T-helper 1 cell treated with Interleukin-12 subunit alpha and Interleukin-12 subunit beta and Interleukin-4 antibody, amounts not matched to agents 30 μg/mL and 1 μg/mL, for 36 hours (primary cell): Measurements from ENCODE around the gene ZFPM1.

Experiments
- H3K27ac Mint-ChIP-seq: one replicate; pipeline ENCODE4 v1.8.0; 2021; ENCODE audit warnings: mild to moderate bottlenecking, mixed read lengths
- H3K27me3 Mint-ChIP-seq: one replicate; pipeline ENCODE4 v1.8.0; 2021; ENCODE audit warnings: low read depth, mixed read lengths
- H3K36me3 Mint-ChIP-seq: one replicate; pipeline ENCODE4 v1.8.0; 2021; ENCODE audit warnings: low read depth, mixed read lengths
- H3K4me1 Mint-ChIP-seq: one replicate; pipeline ENCODE4 v1.8.0; 2021; ENCODE audit warnings: low read depth, mixed read lengths
- H3K4me3 Mint-ChIP-seq: one replicate; pipeline ENCODE4 v1.8.0; 2021; ENCODE audit warnings: mild to moderate bottlenecking, moderate library complexity, mixed read lengths
- H3K9me3 Mint-ChIP-seq: one replicate; pipeline ENCODE4 v1.8.0; 2021; ENCODE audit warnings: mixed read lengths

Gene ZFPM1

DNA sequence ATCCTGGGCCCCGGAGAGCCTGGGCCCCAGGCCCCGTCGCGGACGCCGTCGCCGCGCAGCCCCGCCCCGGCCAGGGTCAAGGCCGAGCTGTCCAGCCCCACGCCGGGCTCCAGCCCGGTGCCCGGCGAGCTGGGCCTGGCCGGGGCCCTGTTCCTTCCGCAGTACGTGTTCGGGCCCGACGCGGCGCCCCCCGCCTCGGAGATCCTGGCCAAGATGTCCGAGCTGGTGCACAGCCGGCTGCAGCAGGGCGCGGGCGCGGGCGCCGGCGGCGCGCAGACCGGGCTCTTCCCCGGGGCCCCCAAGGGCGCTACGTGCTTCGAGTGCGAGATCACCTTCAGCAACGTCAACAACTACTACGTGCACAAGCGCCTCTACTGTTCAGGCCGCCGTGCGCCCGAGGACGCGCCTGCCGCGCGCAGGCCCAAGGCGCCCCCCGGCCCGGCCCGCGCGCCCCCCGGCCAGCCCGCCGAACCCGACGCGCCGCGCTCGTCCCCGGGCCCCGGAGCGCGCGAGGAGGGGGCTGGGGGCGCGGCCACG, 80.4 kb downstream of the ZFPM1 start:
- Mint-ChIP-seq H3K4me3 (no peak overlapping the region), H3K27me3 (no peaks in the 10 kb centered on the region), H3K36me3 (no peaks in the 10 kb centered on the region), H3K27ac (no peak overlapping the region), H3K4me1 (peaks cover 7% of the 10 kb centered on the region), H3K9me3 (no peaks in the 10 kb centered on the region)

DNA sequence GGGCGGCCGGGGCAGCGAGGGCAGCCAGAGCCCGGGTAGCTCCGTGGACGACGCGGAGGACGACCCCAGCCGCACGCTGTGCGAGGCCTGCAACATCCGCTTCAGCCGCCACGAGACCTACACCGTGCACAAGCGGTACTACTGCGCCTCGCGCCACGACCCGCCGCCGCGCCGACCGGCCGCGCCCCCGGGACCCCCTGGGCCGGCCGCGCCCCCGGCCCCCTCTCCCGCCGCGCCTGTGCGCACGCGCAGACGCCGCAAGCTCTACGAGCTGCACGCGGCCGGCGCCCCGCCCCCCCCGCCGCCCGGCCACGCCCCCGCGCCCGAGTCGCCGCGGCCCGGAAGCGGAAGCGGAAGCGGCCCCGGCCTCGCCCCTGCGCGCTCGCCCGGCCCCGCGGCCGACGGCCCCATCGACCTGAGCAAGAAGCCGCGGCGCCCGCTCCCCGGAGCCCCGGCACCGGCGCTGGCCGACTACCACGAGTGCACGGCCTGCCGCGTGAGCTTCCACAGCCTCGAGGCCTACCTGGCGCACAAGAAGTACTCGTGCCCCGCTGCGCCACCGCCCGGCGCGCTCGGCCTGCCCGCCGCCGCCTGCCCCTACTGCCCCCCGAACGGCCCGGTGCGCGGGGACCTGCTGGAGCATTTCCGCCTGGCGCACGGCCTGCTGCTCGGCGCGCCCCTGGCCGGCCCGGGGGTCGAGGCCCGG, 81.0 kb downstream of the ZFPM1 start:
- Mint-ChIP-seq H3K4me3 (no peak overlapping the region), H3K27ac (no peak overlapping the region), H3K36me3 (no peaks in the 10 kb centered on the region), H3K4me1 (peaks cover 7% of the 10 kb centered on the region), H3K27me3 (peaks cover 3% of the 10 kb centered on the region), H3K9me3 (no peaks in the 10 kb centered on the region)

DNA sequence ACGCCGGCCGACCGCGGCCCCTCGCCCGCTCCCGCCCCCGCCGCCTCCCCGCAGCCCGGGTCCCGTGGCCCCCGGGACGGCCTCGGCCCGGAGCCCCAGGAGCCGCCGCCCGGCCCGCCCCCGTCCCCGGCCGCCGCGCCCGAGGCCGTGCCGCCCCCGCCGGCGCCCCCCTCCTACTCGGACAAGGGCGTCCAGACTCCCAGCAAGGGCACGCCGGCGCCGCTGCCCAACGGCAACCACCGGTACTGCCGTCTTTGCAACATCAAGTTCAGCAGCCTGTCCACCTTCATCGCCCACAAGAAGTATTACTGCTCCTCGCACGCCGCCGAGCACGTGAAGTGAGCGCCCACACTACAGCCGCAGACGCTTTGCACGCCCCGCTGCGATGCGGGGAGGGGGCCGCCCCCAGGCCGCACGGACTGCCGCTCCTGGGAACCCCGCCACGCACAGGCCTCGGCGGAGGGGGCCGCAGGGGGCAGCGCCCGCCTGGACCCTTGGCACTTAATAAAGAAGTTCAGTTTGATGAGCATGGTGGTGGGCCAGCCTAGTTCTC, 81.6 kb downstream of the ZFPM1 start:
- Mint-ChIP-seq H3K4me1 (peaks cover 7% of the 10 kb centered on the region), H3K36me3 (no peaks in the 10 kb centered on the region), H3K27ac (peak overlapping the region; percentile 84), H3K9me3 (no peaks in the 10 kb centered on the region), H3K4me3 (peak overlapping the region; percentile 74), H3K27me3 (peaks cover 3% of the 10 kb centered on the region)

DNA sequence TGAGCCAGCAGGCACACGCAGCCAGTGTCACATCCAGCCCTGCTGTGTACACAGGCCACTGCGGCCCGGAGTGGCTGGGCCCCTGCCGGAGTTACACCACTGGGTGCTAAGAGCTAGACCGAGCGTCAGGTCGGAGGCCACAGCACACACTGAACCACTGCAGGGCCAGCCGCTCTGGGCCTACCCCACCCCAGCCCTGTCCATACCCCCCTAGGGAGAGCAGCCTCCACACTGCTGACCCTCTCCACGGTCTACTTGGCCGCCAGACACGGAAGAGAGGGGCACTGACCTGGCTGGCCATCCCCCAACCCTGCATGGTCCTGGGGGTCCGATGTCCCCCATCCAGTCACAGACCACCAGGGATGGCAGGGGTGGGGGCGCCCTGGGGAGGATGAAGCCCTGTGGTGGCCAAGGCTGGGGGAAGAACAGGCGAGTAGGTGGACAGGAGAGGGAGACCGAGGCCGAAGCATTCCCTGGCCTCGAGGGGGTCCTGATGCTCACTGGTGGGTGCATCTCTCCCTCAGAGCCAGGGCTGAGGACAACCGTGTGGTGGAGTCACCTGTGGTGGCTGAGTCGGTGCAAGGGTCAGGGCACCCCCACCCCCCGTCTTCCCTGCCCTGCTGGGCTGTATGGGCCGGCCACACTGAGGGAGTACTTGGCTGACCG, 82.2 kb downstream of the ZFPM1 start:
- Mint-ChIP-seq H3K4me1 (peaks cover 7% of the 10 kb centered on the region), H3K27ac (peak overlapping the region; percentile 84), H3K9me3 (no peaks in the 10 kb centered on the region)

DNA sequence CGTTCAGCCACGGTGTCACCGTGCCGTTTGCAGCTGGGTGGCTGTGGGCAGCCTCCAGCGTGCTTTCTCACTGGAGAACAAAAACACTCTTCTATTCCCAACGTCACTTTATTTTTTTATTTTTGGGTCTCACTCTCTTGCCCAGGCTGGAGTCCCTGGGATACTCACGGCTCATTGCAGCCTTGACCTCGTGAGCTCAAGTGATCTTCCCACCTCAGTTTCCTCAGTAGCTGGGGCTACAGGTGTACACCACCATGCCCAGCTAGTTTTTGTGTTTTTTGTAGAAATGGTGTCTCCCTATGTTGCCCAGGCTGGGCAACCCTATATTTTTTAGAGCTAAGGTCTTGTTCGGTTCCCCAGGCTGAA, 82.8 kb downstream of the ZFPM1 start:
- Mint-ChIP-seq H3K27me3 (peaks cover 3% of the 10 kb centered on the region), H3K27ac (peak overlapping the region; percentile 77), H3K36me3 (no peaks in the 10 kb centered on the region), H3K4me3 (peak overlapping the region; percentile 74), H3K9me3 (no peaks in the 10 kb centered on the region), H3K4me1 (peaks cover 7% of the 10 kb centered on the region)

More for the DNA sequence above, 82.2 kb downstream of the ZFPM1 start:
- peaks cover 3% of the 10 kb centered on the region for H3K27me3 Mint-ChIP-seq
- H3K36me3 Mint-ChIP-seq: no peaks in the 10 kb centered on the region
- peak overlapping the region; percentile 74 for H3K4me3 Mint-ChIP-seq

DNA sequence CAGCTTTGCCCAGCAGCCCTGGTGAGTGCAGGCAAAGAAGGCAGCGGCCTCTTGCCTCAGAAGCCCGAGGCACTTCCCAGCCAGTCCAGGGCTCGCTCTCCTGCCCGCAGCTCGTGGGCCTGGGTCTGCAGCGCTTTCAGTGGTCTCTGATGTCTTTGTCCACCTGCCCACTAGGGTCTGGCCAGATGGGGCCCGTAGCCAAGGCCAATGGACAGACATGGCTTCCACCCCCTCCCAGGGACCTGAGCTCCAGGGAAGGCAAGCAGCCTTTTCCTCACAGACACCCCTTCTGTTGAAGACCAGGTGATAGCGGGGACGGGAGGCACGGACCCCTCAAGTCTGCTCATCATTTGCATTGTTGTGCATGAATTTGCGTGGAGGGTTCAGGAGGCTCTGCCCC, 83.4 kb downstream of the ZFPM1 start:
- H3K9me3 Mint-ChIP-seq: no peaks in the 10 kb centered on the region

DNA sequence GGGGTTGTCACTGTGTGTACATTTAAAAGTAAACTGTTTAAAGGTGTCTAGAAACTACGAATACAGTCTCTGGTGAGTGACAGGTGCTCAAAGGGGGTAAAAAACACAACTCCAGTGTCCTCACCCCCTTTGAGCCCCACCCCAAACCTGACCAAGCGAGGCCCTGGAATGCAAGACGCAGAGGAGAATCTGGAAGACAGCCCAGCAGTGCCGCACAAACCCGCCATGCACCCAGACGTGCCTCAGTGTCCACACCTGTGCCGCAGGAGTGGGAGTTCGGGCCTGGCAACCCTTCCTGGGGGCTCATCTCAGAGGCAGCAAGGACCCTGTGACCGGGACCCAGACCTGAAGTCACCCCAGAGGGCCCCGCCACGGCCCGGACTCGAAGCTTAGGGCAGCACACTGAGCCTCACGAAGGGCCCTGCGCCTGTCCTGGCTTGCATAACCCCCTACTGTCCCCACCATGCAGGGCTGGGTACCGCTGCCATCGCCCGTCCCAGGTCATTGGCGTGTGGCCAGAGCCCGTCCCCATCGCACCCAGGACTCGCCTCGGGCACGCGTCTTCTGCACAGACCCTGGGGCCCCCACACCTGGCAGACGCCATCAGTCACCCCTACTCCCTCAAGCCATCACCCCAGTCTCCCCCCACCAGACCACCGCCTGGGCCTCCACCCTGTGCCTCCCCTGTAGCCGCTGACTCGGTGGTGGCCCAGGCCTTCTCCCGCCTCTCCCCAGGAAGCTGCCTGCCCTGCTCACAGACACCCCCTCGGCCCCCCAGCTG, 84.1 kb downstream of the ZFPM1 start:
- no peak overlapping the region for H3K4me3 Mint-ChIP-seq
- H3K27ac Mint-ChIP-seq: no peak overlapping the region
- peaks cover 7% of the 10 kb centered on the region for H3K4me1 Mint-ChIP-seq

More for the DNA sequence above, 83.4 kb downstream of the ZFPM1 start:
- peaks cover 3% of the 10 kb centered on the region for H3K27me3 Mint-ChIP-seq
- H3K4me1 Mint-ChIP-seq: peaks cover 7% of the 10 kb centered on the region
- H3K36me3 Mint-ChIP-seq: no peaks in the 10 kb centered on the region
- H3K27ac Mint-ChIP-seq: no peak overlapping the region
- H3K4me3 Mint-ChIP-seq: no peak overlapping the region

DNA sequence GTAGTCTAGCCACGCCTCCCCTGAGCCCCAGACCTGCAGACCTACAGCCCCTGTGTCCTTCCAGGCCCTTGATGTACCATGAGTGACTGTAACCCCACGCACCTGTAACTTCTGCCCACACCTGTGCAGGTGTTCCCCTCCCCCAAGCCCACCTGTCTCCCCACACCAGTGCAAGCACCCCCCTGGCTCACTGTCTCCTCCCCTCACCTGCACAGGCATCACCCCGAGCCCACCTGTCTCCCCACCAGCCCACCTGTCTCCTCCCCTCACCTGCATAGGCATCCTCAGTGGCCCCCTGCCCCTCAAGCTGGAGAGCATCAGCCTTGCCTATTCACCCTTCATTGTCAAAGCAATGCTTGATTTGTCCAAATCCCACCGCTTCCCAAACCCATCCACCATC, 84.8 kb downstream of the ZFPM1 start:
- no peak overlapping the region for H3K4me3 Mint-ChIP-seq
- H3K36me3 Mint-ChIP-seq: no peaks in the 10 kb centered on the region
- peak overlapping the region; percentile 49 for H3K27ac Mint-ChIP-seq
- no peaks in the 10 kb centered on the region for H3K9me3 Mint-ChIP-seq
- peaks cover 7% of the 10 kb centered on the region for H3K4me1 Mint-ChIP-seq
- peaks cover 3% of the 10 kb centered on the region for H3K27me3 Mint-ChIP-seq

More for the DNA sequence above, 84.1 kb downstream of the ZFPM1 start:
- Mint-ChIP-seq H3K27me3 (peaks cover 3% of the 10 kb centered on the region), H3K36me3 (no peaks in the 10 kb centered on the region), H3K9me3 (no peaks in the 10 kb centered on the region)

DNA sequence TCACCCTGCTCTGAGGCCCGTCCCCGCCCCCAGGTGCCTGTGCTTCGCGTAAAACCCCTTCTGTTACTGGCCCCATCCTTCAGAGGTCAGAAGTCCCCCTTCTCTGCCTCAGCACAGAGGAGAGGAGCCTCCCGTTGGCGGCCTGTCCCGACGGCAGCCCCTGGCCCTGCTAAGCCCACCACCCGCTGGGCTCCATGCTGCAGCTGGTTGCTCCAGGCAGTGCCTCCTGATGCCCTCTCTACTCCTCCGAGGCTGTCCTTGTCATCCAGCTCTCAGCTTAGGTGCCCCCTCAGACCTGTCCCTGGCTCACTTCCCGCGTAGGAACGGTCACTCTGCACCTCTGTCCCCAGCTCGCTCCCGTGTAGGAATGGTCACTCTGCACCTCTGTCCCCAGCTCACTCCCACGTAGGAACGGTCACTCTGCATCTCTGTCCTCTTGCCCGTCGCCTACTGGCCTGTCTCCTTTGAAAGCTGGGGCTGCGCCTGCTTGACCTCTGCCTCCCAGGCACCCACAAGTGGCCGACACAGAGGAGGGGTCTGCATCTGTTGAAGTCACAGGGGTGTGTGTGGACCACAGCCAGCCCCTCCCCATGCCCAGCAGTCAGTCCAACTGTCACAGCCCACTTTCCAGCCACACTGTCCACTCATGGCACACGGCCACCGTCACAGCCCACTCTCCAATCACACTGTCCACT, 85.4 kb downstream of the ZFPM1 start:
- peaks cover 4% of the 10 kb centered on the region for H3K9me3 Mint-ChIP-seq
- peak overlapping the region; percentile 4 for H3K4me3 Mint-ChIP-seq
- H3K27me3 Mint-ChIP-seq: peaks cover 6% of the 10 kb centered on the region

DNA sequence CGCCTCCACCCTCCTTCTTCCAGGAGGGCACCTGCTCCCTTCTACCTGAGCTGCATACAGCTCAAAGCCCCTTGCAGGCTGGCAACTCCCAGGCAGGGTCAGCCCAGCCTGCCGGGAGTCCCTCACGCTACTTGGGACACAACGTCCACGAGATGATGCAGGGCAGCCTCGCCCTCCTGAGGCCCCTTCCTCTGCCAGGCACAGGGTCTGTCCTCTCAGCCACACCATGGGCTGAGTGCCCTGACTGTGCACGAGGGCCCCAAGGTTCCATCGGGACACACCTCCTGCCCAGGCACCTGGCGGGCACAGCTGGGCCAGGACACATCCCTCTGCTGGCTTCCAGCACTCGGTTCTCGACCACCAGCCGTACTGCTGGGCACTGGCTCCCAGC, 86.2 kb downstream of the ZFPM1 start:
- H3K4me3 Mint-ChIP-seq: no peak overlapping the region
- peaks cover 8% of the 10 kb centered on the region for H3K27me3 Mint-ChIP-seq
- H3K36me3 Mint-ChIP-seq: peaks cover 2% of the 10 kb centered on the region
- peaks cover 7% of the 10 kb centered on the region for H3K9me3 Mint-ChIP-seq
- peaks cover 7% of the 10 kb centered on the region for H3K4me1 Mint-ChIP-seq
- no peak overlapping the region for H3K27ac Mint-ChIP-seq

More for the DNA sequence above, 85.4 kb downstream of the ZFPM1 start:
- Mint-ChIP-seq H3K4me1 (peaks cover 7% of the 10 kb centered on the region), H3K36me3 (peaks cover under 1% of the 10 kb centered on the region), H3K27ac (peak overlapping the region; percentile 49)

DNA sequence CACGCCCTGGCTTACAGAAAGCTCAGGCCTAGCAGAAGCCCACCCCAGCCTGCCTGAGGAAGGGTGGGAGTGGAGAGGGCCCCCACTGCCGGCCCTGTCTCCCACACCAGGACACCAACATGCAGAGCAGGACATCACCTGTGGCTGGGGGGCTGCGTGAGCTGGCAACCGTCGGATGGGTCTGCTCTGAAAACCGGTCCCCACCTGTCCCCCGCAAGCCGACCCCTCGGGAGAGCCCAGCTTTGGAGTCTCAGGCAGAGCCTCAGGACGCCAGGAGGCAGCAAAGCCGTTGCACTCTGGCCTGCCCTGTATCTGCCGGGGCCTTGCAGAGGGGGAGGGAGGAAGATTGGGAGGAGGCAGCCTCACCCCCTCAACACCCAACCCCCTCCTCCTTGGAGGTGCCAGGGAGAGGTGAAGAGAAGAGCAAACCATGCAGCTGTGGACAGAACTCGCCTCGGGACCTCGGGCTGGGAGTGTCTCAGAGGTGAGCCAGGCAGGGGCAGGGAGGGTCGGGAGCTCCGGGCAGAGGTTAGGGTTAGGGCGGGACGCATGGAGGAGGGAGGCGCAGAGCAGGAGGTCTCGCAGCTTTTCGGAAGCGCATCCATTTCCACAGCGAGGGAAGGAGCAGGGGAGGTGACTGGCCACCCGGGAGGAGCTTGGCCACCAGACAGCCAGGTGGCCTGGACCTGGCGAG, 86.7 kb downstream of the ZFPM1 start:
- Mint-ChIP-seq H3K9me3 (peaks cover 7% of the 10 kb centered on the region), H3K36me3 (peaks cover 2% of the 10 kb centered on the region), H3K27me3 (peaks cover 8% of the 10 kb centered on the region), H3K4me3 (no peak overlapping the region), H3K27ac (no peak overlapping the region), H3K4me1 (peaks cover 7% of the 10 kb centered on the region)

DNA sequence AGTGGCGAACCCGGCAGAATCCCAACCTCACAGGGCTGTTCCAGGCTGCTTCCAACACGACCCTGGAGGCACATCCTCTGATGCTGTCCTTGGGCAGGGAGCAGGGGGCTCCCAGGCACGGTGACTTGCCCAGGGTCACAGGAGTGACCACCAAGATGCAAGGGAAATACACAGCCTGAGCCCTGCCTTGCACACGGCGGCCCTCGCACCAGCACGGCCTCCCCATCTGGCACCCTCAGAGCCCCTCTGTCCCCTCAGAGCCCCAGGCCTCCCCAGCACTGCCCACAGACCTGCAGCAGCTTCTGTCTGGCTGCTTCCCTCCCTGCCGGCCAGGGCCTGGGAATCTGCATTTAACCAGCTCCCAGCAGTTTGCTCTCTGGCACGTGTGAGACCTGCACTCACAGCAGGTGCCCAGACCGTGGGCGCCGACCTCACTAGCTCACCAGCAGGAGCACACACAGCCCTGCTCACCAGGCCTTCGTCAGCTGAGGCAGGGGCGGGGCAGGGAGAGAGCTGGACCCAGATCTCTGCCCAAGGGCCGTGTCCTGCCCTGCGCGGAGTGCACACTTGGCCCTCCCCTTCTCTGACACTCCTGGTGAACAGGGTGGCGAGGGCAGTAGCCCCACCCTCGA, 87.4 kb downstream of the ZFPM1 start:
- no peak overlapping the region for H3K4me3 Mint-ChIP-seq
- H3K4me1 Mint-ChIP-seq: peaks cover 4% of the 10 kb centered on the region
- H3K27ac Mint-ChIP-seq: no peak overlapping the region
- H3K27me3 Mint-ChIP-seq: peaks cover 10% of the 10 kb centered on the region
- peaks cover 7% of the 10 kb centered on the region for H3K9me3 Mint-ChIP-seq
- H3K36me3 Mint-ChIP-seq: peaks cover 2% of the 10 kb centered on the region
